A549 (cell line): ENCODE data around the gene SRSF8. TPM values are rescaled to one million over a fixed set of nuclear protein-coding genes. Genes with fewer than 3 reads are reported as not detected.

ENCODE experiments used
- ATAC-seq, 2 experiments: fragments of 200-7000 bp in 1 of 2; fragments of >200 bp in 1 of 2; cut with Nextera tagmentation in 1 of 2; cut with Tn5 transposase in 1 of 2; 3 replicates each; pipeline versions ENCODE4 v1.8.0 to v1.9.1; 2018 to 2020; ENCODE audit warnings: mild to moderate bottlenecking in 1 of 2, moderate library complexity in 1 of 2
- CTCF ChIA-PET: fragments of 300-600 bp; sonication (Branson Sonifier 250); formaldehyde crosslinking; extraction: SDS; loops from one replicate; lab custom pipeline; 2021; ENCODE audit warnings: antibody characterized with exemption, inconsistent platforms; lab: Yijun Ruan, JAX
- POLR2A ChIA-PET: fragments of 350-600 bp; formaldehyde crosslinking; extraction: SDS; loops from one replicate; lab custom pipeline; 2021; ENCODE audit warnings: antibody characterized with exemption, inconsistent platforms; lab: Yijun Ruan, JAX
- DNase-seq, 2 experiments: peaks; one replicate each; pipeline versions ENCODE4 v3.0.0 to v3.0.0-alpha.2; 2011 to 2016; ENCODE audit warnings: low read depth in 1 of 2, low spot score in 1 of 2
- FAIRE-seq: peaks from 2 replicates; lab custom pipeline; 2011; peaks lifted over from hg19 to GRCh38; lab: Jason Lieb, UNC
- H3K27ac ChIP-seq, 2 experiments: fragments of >200 bp; sonication (Bioruptor Twin); formaldehyde crosslinking; 3 replicates each; pipeline ENCODE4 v1.5.1; 2016 to 2017
- H3K4me1 ChIP-seq: fragments of >200 bp; sonication (Bioruptor Twin); formaldehyde crosslinking; 3 replicates; pipeline ENCODE4 v1.6.1; 2016
- H3K4me2 ChIP-seq: fragments of >200 bp; sonication (Bioruptor Twin); formaldehyde crosslinking; 3 replicates; pipeline ENCODE4 v1.6.1; 2016
- H3K4me3 ChIP-seq: fragments of >200 bp; sonication (Bioruptor Twin); formaldehyde crosslinking; 3 replicates; pipeline ENCODE4 v1.5.1; 2016
- H3K9me3 ChIP-seq: fragments of >200 bp; sonication (Bioruptor Twin); formaldehyde crosslinking; 3 replicates; pipeline ENCODE4 v1.6.1; 2016
- ATOH8 ChIP-seq: fragments of 250-450 bp; sonication (Bioruptor Pico); IDR thresholded peaks from 2 replicates; pipeline ENCODE4 v1.5.0; 2020; ENCODE audit warnings: low read depth, mild to moderate bottlenecking, moderate library complexity
- CTCF ChIP-seq: fragments of >200 bp; sonication (Bioruptor Twin); formaldehyde crosslinking; IDR thresholded peaks from 3 replicates; pipeline ENCODE4 v1.5.1; 2016
- EHMT2 ChIP-seq: fragments of 200-600 bp; sonication (generic); IDR thresholded peaks from 2 replicates; pipeline ENCODE4 v1.6.1; 2016; ENCODE audit warnings: antibody characterized with exemption, low read depth, mild to moderate bottlenecking, moderate library complexity
- ELK1 ChIP-seq: fragments of 150-350 bp; IDR thresholded peaks from 2 replicates; pipeline ENCODE4 v1.6.1; 2014; ENCODE audit warnings: low read depth, mild to moderate bottlenecking, low read length
- ESRRA ChIP-seq: fragments of 150-350 bp; IDR thresholded peaks from 2 replicates; pipeline ENCODE4 v1.6.1; 2014; ENCODE audit warnings: mild to moderate bottlenecking, low read length, borderline replicate concordance
- FOSL2 ChIP-seq, 2 experiments: fragments of 450-650 bp in 1 of 2; fragments of >200 bp in 1 of 2; sonication (Bioruptor Twin) in 1 of 2; formaldehyde crosslinking; IDR thresholded peaks; 2 replicates each; pipeline versions ENCODE4 v1.5.0 to v1.6.1; 2016 to 2020; ENCODE audit warnings: mild to moderate bottlenecking in 1 of 2, moderate library complexity in 1 of 2
- FOXS1 ChIP-seq: fragments of 250-450 bp; sonication (Bioruptor Pico); IDR thresholded peaks from 2 replicates; pipeline ENCODE4 v1.5.0; 2020; ENCODE audit warnings: mild to moderate bottlenecking, moderate library complexity
- HDAC2 ChIP-seq: fragments of 200-600 bp; sonication (generic); IDR thresholded peaks from 2 replicates; pipeline ENCODE4 v1.6.1; 2016
- HMGXB4 ChIP-seq: fragments of 250-450 bp; sonication (Bioruptor Pico); IDR thresholded peaks from 2 replicates; pipeline ENCODE4 v1.5.0; 2021; ENCODE audit warnings: mild to moderate bottlenecking, moderate library complexity, borderline replicate concordance
- HOXB13 ChIP-seq: fragments of 250-450 bp; sonication (Bioruptor Pico); IDR thresholded peaks from 2 replicates; pipeline ENCODE4 v1.5.0; 2020; ENCODE audit warnings: low read depth, mild to moderate bottlenecking, moderate library complexity
- HOXB5 ChIP-seq: fragments of 250-450 bp; sonication (Bioruptor Pico); IDR thresholded peaks from 2 replicates; pipeline ENCODE4 v1.5.0; 2020; ENCODE audit warnings: mild to moderate bottlenecking, moderate library complexity
- JUNB ChIP-seq: fragments of >200 bp; sonication (Bioruptor Twin); formaldehyde crosslinking; IDR thresholded peaks from 2 replicates; pipeline ENCODE4 v1.6.1; 2016
- MAFK ChIP-seq: fragments of 450-650 bp; IDR thresholded peaks from 2 replicates; pipeline ENCODE4 v1.6.1; 2014; ENCODE audit not compliant: partially characterized antibody
- MAZ ChIP-seq: fragments of 150-350 bp; IDR thresholded peaks from 2 replicates; pipeline ENCODE4 v1.6.1; 2014; ENCODE audit warnings: antibody characterized with exemption, low read depth, low read length, borderline replicate concordance
- MYC ChIP-seq: IDR thresholded peaks from 2 replicates; pipeline ENCODE4 v1.6.1; 2012; ENCODE audit warnings: mild to moderate bottlenecking, inconsistent platforms, low read length, improper control_type of control experiment, borderline replicate concordance
- PBX3 ChIP-seq: IDR thresholded peaks from 2 replicates; pipeline ENCODE4 v1.6.1; 2012
- PHF8 ChIP-seq: fragments of 200-600 bp; sonication (generic); IDR thresholded peaks from 2 replicates; pipeline ENCODE4 v1.6.1; 2016; ENCODE audit warnings: low read depth, mild to moderate bottlenecking, antibody characterized with exemption, moderate library complexity, borderline replicate concordance
- POLR2A ChIP-seq: IDR thresholded peaks from 2 replicates; pipeline ENCODE4 v1.6.1; 2012; ENCODE audit warnings: mild to moderate bottlenecking, low read length
- POLR2AphosphoS2 ChIP-seq: conservative IDR thresholded peaks from 2 replicates; pipeline ENCODE4 v1.6.1; 2012; ENCODE audit warnings: low read length, improper control_type of control experiment, inconsistent platforms
- RARB ChIP-seq: fragments of 250-450 bp; sonication (Bioruptor Pico); IDR thresholded peaks from 2 replicates; pipeline ENCODE4 v1.8.0; 2021; ENCODE audit warnings: mild to moderate bottlenecking, moderate library complexity
- RFX5 ChIP-seq: fragments of 450-650 bp; IDR thresholded peaks from 2 replicates; pipeline ENCODE4 v1.7.1; 2014; ENCODE audit warnings: antibody characterized with exemption, mild to moderate bottlenecking, moderate library complexity
- RNF2 ChIP-seq: fragments of 200-600 bp; sonication (generic); IDR thresholded peaks from 2 replicates; pipeline ENCODE4 v1.6.1; 2016; ENCODE audit warnings: low read depth, mild to moderate bottlenecking, antibody characterized with exemption, moderate library complexity, borderline replicate concordance
- ZC3H11A ChIP-seq: fragments of 450-650 bp; IDR thresholded peaks from 2 replicates; pipeline ENCODE4 v1.6.1; 2014; ENCODE audit warnings: antibody characterized with exemption, mild to moderate bottlenecking
- ZFP36 ChIP-seq: fragments of 450-650 bp; IDR thresholded peaks from 2 replicates; pipeline ENCODE4 v1.6.1; 2014; ENCODE audit warnings: borderline replicate concordance; ENCODE audit not compliant: partially characterized antibody
- ZNF302 ChIP-seq: fragments of 250-450 bp; sonication (Bioruptor Pico); IDR thresholded peaks from 2 replicates; pipeline ENCODE4 v1.9.0; 2021; ENCODE audit warnings: inconsistent platforms, mild to moderate bottlenecking, moderate library complexity
- WGBS: methylation state at CpG from one replicate; pipeline ENCODE4 v1.1.6; 2017; ENCODE audit errors: missing lambda C conversion rate; 5-methylcytosine and 5-hydroxymethylcytosine counted together
- polyA plus RNA-seq, 4 experiments: library from polyadenylated mRNA; depleted of rRNA in 3 of 4; stranded (reverse); fragments of >200 nt; fragmentation: RNase III in 1 of 4; extraction: RNeasy Plus Mini Kit Qiagen cat#74134 plus additional on column Dnase treatment in 1 of 4; gene quantifications; 2 replicates in 3 of 4; 3 replicates in 1 of 4; pipeline ENCODE4 v1.2.3, GENCODE V29; 2011 to 2017
- TF ChIP-seq, protein P1 (sequence below): fragments of 450-650 bp; IDR thresholded peaks from 2 replicates; pipeline ENCODE4 v1.6.1; 2014; ENCODE audit warnings: antibody characterized with exemption

The SRSF8 gene
- polyA plus RNA-seq, 2 of the 4 experiments (the other 2 are of a cell fraction) = 15.1 to 30.2 TPM

- Histone ChIP-seq H3K4me2 (no peak overlapping the region), H3K4me1 (no peaks in the 10 kb centered on the region), H3K27ac (no peak overlapping the region), H3K4me3 (no peak overlapping the region), H3K9me3 (no peaks in the 10 kb centered on the region)
- WGBS = 8% methylated on average over 1 of the region's 1 CpG
- ATAC-seq = no peak
- ChIA-PET CTCF (no interaction called here), POLR2A (no interaction called here)
- no peak for FAIRE-seq
- TF ChIP-seq ESRRA (no peak), PBX3 (no peak), RARB (CRISPR knock-in tag) (no peak), RNF2 (no peak), HOXB5 (CRISPR knock-in tag) (no peak), JUNB (no peak), ZNF302 (CRISPR knock-in tag) (no peak), POLR2A (no peak), ATOH8 (CRISPR knock-in tag) (no peak), PHF8 (no peak), MAFK (no peak), FOSL2 (IDR thresholded peaks at IDR 0.05) (no peak), FOSL2 (CRISPR knock-in tag; IDR thresholded peaks at IDR 0.05) (no peak), HOXB13 (CRISPR knock-in tag) (no peak), POLR2AphosphoS2 (no peak), HMGXB4 (no peak), CTCF (no peak), MAZ (no peak), ZFP36 (no peak)
- TF ChIP-seq, protein P1, sequence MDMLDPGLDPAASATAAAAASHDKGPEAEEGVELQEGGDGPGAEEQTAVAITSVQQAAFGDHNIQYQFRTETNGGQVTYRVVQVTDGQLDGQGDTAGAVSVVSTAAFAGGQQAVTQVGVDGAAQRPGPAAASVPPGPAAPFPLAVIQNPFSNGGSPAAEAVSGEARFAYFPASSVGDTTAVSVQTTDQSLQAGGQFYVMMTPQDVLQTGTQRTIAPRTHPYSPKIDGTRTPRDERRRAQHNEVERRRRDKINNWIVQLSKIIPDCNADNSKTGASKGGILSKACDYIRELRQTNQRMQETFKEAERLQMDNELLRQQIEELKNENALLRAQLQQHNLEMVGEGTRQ = no peak
- no peak for DNase-seq
These were observed 48.9 kb downstream of the SRSF8 start for GRCh38 chr11:95115597-95115996.

- H3K9me3 ChIP-seq = no peaks in the 10 kb centered on the region
- no peak overlapping the region for H3K4me3 ChIP-seq
- no peak overlapping the region for H3K27ac ChIP-seq
- FAIRE-seq = no peak
- no peak for ATAC-seq
- POLR2A ChIA-PET = no interaction called here
- TF ChIP-seq MYC (no peak), EHMT2 (no peak), RFX5 (no peak), ELK1 (no peak), CTCF (no peak), ZFP36 (no peak), FOXS1 (CRISPR knock-in tag) (no peak), ZC3H11A (no peak), POLR2A (no peak), ESRRA (no peak), HDAC2 (no peak)
- WGBS = 70% methylated on average over 2 of the region's 2 CpGs
- CTCF ChIA-PET = no interaction called here
- no peak overlapping the region for H3K4me2 ChIP-seq
- H3K4me1 ChIP-seq = no peaks in the 10 kb centered on the region
- no peak for DNase-seq
These were observed 52.8 kb downstream of the SRSF8 start for GRCh38 chr11:95119361-95120060.
